H1 (cell line): ENCODE results near the gene TMEM178B. TPM values are rescaled to one million over a fixed set of nuclear protein-coding genes. Genes with fewer than 3 reads are reported as not detected.

Experiments used
- RNF2 ChIP-seq: fragments of 200-900, 300-1000 bp; sonication (generic); IDR thresholded peaks from 2 replicates; pipeline ENCODE4 v1.7.1; 2016; ENCODE audit warnings: borderline replicate concordance, low read depth, mild to moderate bottlenecking, antibody characterized with exemption, low read length; ENCODE audit not compliant: poor library complexity, severe bottlenecking; ENCODE audit errors: missing control alignments
- polyA plus RNA-seq, 7 experiments: library from polyadenylated mRNA; depleted of rRNA in 3 of 7; stranded (reverse) in 5 of 7; unstranded in 2 of 7; fragments of >200 nt in 5 of 7; fragments of 200-250 nt in 2 of 7; gene quantifications; 1 replicate in 5 of 7; 2 replicates in 1 of 7; 4 replicates in 1 of 7; pipeline versions ENCODE4 v1.2.1 to v1.2.3, GENCODE V29; 2011 to 2013; ENCODE audit warnings: missing spikeins in 2 of 7, mixed read lengths in 2 of 7
- total RNA-seq: library from RNA; stranded (reverse); fragmentation: NEBNext Ultra II Directional; extraction: Animal tissue kit (Norgen Biotek cat#: 25700); gene quantifications from 2 replicates; pipeline ENCODE4 v1.2.1, GENCODE V29; 2021
- TF ChIP-seq, protein P1 (sequence below): fragments of 300-600 bp; sonication (generic); IDR thresholded peaks from 2 replicates; pipeline ENCODE4 v1.7.1; 2012; ENCODE audit warnings: low read length, moderate library complexity, mild to moderate bottlenecking, inconsistent platforms; ENCODE audit not compliant: insufficient replicate concordance

The TMEM178B gene
- total and polyA plus RNA-seq, 2 of the 8 experiments (the other 6 are each of a cell fraction or from before 2014, with no cell fraction given) = 5.3 to 18.1 TPM

DNA sequence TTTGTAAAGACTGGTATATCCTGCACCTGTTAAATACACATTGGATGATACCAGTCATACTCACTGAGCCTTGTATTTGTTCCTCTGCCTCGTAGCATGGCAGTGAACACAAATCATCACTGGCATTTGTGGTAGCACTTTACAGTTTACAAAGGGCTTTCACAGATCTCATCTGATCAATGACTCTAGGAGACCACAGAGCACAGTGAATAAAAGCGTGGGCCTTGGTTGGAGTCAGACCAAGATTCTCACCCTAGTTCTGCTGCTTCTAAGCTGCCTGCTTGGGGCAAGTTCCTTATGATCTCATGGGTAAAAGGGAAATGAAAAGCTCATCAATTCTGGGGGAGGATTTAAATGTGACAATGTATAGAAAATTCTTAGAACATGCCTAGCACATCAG lies 347.4 kb downstream of the TMEM178B start (continued):
- TF ChIP-seq, protein P1, sequence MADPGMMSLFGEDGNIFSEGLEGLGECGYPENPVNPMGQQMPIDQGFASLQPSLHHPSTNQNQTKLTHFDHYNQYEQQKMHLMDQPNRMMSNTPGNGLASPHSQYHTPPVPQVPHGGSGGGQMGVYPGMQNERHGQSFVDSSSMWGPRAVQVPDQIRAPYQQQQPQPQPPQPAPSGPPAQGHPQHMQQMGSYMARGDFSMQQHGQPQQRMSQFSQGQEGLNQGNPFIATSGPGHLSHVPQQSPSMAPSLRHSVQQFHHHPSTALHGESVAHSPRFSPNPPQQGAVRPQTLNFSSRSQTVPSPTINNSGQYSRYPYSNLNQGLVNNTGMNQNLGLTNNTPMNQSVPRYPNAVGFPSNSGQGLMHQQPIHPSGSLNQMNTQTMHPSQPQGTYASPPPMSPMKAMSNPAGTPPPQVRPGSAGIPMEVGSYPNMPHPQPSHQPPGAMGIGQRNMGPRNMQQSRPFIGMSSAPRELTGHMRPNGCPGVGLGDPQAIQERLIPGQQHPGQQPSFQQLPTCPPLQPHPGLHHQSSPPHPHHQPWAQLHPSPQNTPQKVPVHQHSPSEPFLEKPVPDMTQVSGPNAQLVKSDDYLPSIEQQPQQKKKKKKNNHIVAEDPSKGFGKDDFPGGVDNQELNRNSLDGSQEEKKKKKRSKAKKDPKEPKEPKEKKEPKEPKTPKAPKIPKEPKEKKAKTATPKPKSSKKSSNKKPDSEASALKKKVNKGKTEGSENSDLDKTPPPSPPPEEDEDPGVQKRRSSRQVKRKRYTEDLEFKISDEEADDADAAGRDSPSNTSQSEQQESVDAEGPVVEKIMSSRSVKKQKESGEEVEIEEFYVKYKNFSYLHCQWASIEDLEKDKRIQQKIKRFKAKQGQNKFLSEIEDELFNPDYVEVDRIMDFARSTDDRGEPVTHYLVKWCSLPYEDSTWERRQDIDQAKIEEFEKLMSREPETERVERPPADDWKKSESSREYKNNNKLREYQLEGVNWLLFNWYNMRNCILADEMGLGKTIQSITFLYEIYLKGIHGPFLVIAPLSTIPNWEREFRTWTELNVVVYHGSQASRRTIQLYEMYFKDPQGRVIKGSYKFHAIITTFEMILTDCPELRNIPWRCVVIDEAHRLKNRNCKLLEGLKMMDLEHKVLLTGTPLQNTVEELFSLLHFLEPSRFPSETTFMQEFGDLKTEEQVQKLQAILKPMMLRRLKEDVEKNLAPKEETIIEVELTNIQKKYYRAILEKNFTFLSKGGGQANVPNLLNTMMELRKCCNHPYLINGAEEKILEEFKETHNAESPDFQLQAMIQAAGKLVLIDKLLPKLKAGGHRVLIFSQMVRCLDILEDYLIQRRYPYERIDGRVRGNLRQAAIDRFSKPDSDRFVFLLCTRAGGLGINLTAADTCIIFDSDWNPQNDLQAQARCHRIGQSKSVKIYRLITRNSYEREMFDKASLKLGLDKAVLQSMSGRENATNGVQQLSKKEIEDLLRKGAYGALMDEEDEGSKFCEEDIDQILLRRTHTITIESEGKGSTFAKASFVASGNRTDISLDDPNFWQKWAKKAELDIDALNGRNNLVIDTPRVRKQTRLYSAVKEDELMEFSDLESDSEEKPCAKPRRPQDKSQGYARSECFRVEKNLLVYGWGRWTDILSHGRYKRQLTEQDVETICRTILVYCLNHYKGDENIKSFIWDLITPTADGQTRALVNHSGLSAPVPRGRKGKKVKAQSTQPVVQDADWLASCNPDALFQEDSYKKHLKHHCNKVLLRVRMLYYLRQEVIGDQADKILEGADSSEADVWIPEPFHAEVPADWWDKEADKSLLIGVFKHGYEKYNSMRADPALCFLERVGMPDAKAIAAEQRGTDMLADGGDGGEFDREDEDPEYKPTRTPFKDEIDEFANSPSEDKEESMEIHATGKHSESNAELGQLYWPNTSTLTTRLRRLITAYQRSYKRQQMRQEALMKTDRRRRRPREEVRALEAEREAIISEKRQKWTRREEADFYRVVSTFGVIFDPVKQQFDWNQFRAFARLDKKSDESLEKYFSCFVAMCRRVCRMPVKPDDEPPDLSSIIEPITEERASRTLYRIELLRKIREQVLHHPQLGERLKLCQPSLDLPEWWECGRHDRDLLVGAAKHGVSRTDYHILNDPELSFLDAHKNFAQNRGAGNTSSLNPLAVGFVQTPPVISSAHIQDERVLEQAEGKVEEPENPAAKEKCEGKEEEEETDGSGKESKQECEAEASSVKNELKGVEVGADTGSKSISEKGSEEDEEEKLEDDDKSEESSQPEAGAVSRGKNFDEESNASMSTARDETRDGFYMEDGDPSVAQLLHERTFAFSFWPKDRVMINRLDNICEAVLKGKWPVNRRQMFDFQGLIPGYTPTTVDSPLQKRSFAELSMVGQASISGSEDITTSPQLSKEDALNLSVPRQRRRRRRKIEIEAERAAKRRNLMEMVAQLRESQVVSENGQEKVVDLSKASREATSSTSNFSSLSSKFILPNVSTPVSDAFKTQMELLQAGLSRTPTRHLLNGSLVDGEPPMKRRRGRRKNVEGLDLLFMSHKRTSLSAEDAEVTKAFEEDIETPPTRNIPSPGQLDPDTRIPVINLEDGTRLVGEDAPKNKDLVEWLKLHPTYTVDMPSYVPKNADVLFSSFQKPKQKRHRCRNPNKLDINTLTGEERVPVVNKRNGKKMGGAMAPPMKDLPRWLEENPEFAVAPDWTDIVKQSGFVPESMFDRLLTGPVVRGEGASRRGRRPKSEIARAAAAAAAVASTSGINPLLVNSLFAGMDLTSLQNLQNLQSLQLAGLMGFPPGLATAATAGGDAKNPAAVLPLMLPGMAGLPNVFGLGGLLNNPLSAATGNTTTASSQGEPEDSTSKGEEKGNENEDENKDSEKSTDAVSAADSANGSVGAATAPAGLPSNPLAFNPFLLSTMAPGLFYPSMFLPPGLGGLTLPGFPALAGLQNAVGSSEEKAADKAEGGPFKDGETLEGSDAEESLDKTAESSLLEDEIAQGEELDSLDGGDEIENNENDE = no peak
- no peak for TF ChIP-seq RNF2
